Endothelial cell of umbilical vein (primary cell): Measurements from ENCODE around the gene SCIMP.

Experiments
- CTCF ChIP-seq, 2 donors: IDR thresholded peaks; 1 replicate in 1 of 2; 2 replicates in 1 of 2; pipeline ENCODE4 v1.5.1; 2011; ENCODE audit warnings: low read length in 2 of 2, mild to moderate bottlenecking in 2 of 2, moderate library complexity in 2 of 2, control low read depth in 1 of 2, inconsistent platforms in 1 of 2, low read depth in 1 of 2; ENCODE audit not compliant: insufficient read depth in 1 of 2; ENCODE audit errors: extremely low read depth in 1 of 2
- EZH2 ChIP-seq: IDR thresholded peaks from 2 replicates; pipeline ENCODE4 v1.6.1; 2012; ENCODE audit warnings: borderline replicate concordance, low read depth, mild to moderate bottlenecking, moderate library complexity, low read length, inconsistent platforms; ENCODE audit not compliant: severe bottlenecking
- GATA2 ChIP-seq: IDR thresholded peaks from 2 replicates; pipeline ENCODE4 v1.7.0; 2011; ENCODE audit warnings: low read depth, mild to moderate bottlenecking, moderate library complexity, mixed read lengths, low read length; ENCODE audit not compliant: insufficient read length, insufficient read depth
- JUN ChIP-seq: IDR thresholded peaks from 2 replicates; pipeline ENCODE4 v1.6.1; 2011; ENCODE audit warnings: borderline replicate concordance, low read depth; ENCODE audit not compliant: insufficient read length, insufficient read depth
- MAX ChIP-seq: IDR thresholded peaks from 2 replicates; pipeline ENCODE4 v1.6.1; 2011; ENCODE audit not compliant: insufficient read depth, insufficient read length
- MYC ChIP-seq: IDR thresholded peaks from one replicate; pipeline ENCODE4 v1.6.1; 2011; ENCODE audit warnings: mild to moderate bottlenecking, low read depth, low read length
- POLR2A ChIP-seq: IDR thresholded peaks from 2 replicates; pipeline ENCODE4 v1.6.1; 2012; ENCODE audit warnings: low read depth, mild to moderate bottlenecking, control low read depth, low read length
- POLR2AphosphoS5 ChIP-seq: IDR thresholded peaks from 2 replicates; pipeline ENCODE4 v1.6.1; 2012; ENCODE audit warnings: low read depth, mild to moderate bottlenecking, control low read depth, low read length, moderate library complexity; ENCODE audit not compliant: insufficient read depth

- TF ChIP-seq EZH2: no peak
- no peak for TF ChIP-seq CTCF (IDR thresholded peaks at IDR 0.05; ENCODE audit: extremely low read depth in 1 of 2, insufficient read depth in 1 of 2, low read depth in 1 of 2, low read length in 2 of 2)
- no peak for TF ChIP-seq POLR2A
- no peak for TF ChIP-seq POLR2AphosphoS5
- no peak for TF ChIP-seq MYC
- no peak for TF ChIP-seq JUN
- TF ChIP-seq MAX: no peak
- no peak for TF ChIP-seq GATA2
Observed at GRCh38 chr17:5257124-5257523, 22.5 kb upstream of the SCIMP start.
